DLD1 (cell line): ENCODE measurements around the gene TRIM72.
"Not testable (repeated sequence)": the region's sequence is repeated elsewhere in the genome, so short reads cannot be mapped to it uniquely, and the experiment has no call there.

Experiments
- in situ Hi-C: cut with HindIII; loops from 2 replicates; pipeline ENCODE4 v1.10.0; 2017; ENCODE audit warnings: low sequenced_read_pairs

Gene TRIM72

DNA sequence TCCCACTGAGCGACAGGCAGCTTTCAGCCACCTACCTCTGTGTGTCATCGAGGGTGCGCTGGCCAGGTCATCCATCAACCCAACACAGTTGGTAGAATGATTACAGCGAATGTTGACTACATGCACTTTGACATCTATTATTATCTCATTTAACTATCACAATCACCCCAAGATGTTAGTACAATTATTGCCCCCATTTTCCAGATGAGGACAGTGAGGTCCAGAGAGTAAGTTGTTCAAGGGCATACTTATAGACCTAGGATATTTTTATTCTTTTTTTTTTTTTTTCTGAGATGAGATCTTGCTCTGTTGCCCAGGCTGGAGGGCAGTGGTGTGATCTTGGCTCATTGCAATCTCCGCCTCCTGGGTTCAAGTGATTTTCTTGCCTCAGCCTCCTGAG lies 37.5 kb downstream of the TRIM72 start:
- in situ Hi-C loops = no loop called here

DNA sequence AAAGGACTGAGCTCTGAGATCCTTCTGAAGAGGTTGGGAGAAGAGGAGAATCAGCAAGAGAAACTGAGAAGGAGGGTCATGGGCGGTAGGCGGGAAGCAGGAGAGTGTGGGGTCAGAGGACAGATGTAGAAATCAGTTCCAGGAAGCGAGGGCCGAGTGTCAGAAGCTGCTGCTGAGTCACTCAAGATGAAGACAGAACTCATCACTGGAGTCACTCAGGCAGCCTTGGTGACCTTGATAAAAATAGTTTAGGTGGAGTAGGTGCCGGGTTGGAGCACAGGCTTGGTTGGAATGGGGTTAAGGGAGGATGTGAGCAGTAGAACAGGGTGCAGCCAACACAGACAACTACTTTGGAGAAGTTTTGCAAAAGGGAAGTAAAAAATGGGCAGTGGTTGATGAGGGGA lies 39.7 kb downstream of the TRIM72 start:
- in situ Hi-C loops = no loop called here

DNA sequence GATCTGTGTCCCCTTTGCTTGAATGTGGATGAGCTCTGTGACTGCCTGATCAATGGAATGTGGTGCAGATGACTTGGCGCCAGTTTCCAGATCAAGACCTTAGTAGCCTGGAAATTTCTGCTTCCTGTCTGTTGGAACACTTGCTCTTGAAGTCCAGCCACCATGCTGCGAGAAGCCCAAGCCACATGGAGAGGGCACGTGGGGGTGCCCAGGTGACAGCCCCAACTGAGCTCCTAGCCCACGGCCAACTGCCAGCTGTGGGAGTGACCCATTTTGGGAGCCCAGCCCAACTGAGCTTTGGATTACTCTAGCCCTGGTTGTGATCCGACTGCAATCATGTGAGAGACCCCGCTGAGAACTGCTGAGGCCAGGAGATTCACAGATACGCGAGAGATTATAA lies 42.5 kb downstream of the TRIM72 start:
- in situ Hi-C loops = no loop called here

DNA sequence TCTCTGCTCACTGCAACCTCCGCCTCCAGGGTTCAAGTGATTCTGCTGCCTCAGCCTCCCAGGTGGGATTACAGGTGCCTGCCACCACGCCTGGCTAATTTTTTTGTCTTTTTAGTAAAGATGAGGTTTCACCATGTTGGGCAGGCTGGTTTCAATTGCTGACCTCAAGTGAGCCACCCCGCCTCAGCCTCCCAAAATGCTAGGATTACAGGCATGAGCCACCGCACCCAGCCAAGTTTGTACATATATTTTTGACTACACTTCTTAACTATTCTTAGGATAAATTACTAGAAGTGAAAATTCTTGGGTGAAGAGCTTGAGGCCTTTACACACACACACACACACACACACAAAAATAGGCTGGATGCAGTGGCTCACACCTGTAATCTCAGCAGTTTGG lies 44.4 kb downstream of the TRIM72 start:
- in situ Hi-C loops = no loop called here

- in situ Hi-C loops = no loop called here
These were observed 46.4 kb downstream of the TRIM72 start for GRCh38 chr16:31260136-31260931.

GRCh38 chr16:31262084-31262483 lies 48.2 kb downstream of the TRIM72 start:
- in situ Hi-C loops = no loop called here

DNA sequence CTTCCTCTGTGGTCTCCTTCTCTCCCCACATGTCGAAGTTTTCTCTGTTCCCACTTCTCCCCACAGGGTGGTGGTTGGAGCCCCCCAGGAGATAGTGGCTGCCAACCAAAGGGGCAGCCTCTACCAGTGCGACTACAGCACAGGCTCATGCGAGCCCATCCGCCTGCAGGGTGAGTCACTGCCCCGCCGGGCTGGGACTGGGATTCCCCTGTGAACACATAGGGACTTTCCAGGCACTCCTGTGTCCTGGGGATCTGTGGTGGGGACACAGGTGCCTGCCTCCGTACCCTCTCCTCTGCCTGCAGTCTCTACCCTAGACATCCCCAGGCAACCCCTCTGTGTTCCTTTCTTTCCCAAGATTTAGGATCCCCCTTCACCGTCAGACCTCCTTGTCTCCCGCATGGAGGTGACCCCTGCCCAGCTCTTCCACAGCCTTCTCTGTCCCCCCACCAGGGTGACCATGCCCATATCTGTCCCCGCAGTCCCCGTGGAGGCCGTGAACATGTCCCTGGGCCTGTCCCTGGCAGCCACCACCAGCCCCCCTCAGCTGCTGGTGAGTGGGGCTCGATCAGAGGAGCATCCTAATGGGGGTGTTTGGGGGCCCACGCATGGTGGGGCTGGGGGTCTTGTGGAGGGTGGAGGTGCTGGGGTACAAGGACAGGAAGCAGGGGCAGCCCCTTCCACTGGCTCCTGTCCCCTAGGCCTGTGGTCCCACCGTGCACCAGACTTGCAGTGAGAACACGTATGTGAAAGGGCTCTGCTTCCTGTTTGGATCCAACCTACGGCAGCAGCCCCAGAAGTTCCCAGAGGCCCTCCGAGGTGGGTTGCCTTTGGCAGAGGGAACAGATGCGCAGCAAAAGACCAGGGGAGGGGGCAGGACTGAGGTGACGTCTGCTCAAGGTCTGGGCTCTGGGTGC lies 51.7 kb downstream of the TRIM72 start:
- in situ Hi-C loops = no loop called here

- in situ Hi-C loops = no loop called here
These were observed 53.6 kb downstream of the TRIM72 start for GRCh38 chr16:31267332-31268032.

DNA sequence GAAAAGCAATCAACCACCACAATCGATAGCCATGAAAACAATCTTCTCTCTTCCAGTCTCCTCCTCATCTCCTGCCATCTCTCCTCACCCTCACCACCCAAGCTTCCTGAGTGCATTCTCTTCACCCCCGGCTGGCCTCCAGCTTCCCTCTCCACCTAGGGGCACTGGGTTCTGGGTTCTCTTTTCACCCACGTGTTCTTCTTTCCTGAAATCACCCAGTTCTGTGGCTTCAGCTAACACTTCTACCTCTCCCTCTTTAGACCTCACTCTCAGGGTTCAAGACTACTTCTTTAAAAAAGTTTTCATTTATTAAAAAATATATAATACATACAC lies 54.1 kb downstream of the TRIM72 start:
- in situ Hi-C loops = no loop called here

DNA sequence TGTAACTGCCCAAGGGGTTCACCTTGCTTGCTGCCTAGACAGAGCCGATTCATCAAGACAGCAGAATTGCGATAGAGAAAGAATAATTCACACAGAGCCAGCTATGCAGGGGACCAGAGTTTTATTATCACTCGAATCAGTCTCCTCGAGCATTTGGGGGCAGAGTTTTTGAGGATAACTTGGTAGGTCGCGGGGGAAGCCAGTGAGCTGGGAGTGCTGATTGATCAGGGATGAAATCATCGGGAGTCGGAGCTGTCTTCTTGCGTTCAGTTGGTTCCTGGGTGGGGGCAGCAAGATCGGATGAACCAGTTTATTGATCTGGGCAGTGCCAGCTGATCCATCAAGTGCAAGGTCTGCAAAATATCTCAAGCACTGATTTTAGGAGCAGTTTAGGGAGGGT lies 55.0 kb downstream of the TRIM72 start:
- in situ Hi-C loops = no loop called here

- in situ Hi-C loops = no loop called here
These were observed 55.6 kb downstream of the TRIM72 start for GRCh38 chr16:31269541-31269940.

GRCh38 chr16:31269973-31270372 lies 56.1 kb downstream of the TRIM72 start:
- in situ Hi-C loops = not testable (repeated sequence)

- in situ Hi-C loops = no loop called here
These were observed 56.9 kb downstream of the TRIM72 start for GRCh38 chr16:31270795-31271194.

- in situ Hi-C loops = no loop called here
These were observed 57.8 kb downstream of the TRIM72 start for GRCh38 chr16:31271621-31272190.

DNA sequence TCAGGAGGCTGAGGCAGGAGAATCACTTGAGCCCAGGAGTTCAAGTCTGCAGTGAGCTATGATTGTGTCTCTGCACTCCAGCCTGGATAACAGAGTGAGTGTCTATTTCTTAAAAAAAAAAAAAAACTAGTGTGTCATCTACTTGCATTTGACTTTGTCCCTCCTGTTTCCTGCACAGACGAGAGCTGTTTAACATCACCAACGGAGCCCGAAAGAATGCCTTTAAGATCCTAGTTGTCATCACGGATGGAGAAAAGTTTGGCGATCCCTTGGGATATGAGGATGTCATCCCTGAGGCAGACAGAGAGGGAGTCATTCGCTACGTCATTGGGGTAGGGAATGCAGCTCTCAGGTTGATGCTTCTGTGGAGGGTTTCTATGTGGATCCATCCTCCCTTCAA lies 59.3 kb downstream of the TRIM72 start:
- in situ Hi-C loops = no loop called here

GRCh38 chr16:31273676-31274075 lies 59.8 kb downstream of the TRIM72 start:
- in situ Hi-C loops = no loop called here

- in situ Hi-C loops = no loop called here
These were observed 61.2 kb downstream of the TRIM72 start for GRCh38 chr16:31274831-31275816.

- in situ Hi-C loops = no loop called here
These were observed 62.7 kb downstream of the TRIM72 start for GRCh38 chr16:31276600-31276999.

- in situ Hi-C loops = no loop called here
These were observed 63.8 kb downstream of the TRIM72 start for GRCh38 chr16:31277659-31278260.

GRCh38 chr16:31278853-31279252 lies 64.9 kb downstream of the TRIM72 start:
- in situ Hi-C loops = not testable (repeated sequence)
